Esophagus squamous epithelium (tissue), 5 donors: ENCODE results near the gene DIABLO. TPM values are rescaled to one million over a fixed set of nuclear protein-coding genes. Genes with fewer than 3 reads are reported as not detected.

Source experiments
- DNase-seq: peaks from one replicate; lab custom pipeline; 2025; lab: John Stamatoyannopoulos, UW
- H3K27ac ChIP-seq, 4 donors: fragments of 200-600 bp; sonication (generic); one replicate each; pipeline ENCODE4 v1.5.1; 2016 to 2019; ENCODE audit warnings: mild to moderate bottlenecking in 1 of 4
- H3K27me3 ChIP-seq, 4 donors: fragments of 200-600 bp; sonication (generic); 1 replicate in 3 of 4; 2 replicates in 1 of 4; pipeline versions ENCODE4 v1.5.1 to v1.6.0; 2017 to 2021; ENCODE audit warnings: antibody characterized with exemption in 1 of 4
- H3K36me3 ChIP-seq, 3 donors: fragments of 200-600 bp; sonication (generic); one replicate each; pipeline ENCODE4 v1.5.1; 2016 to 2019
- H3K4me1 ChIP-seq, 3 donors: fragments of 200-600 bp; sonication (generic); one replicate each; pipeline ENCODE4 v1.5.1; 2017 to 2019
- H3K4me3 ChIP-seq, 4 donors: fragments of 200-600 bp; sonication (generic); 1 replicate in 3 of 4; 2 replicates in 1 of 4; pipeline ENCODE4 v1.5.1; 2016 to 2019; ENCODE audit warnings: mild to moderate bottlenecking in 2 of 4, moderate library complexity in 1 of 4
- H3K9me3 ChIP-seq, 3 donors: fragments of 200-600 bp; sonication (generic); one replicate each; pipeline ENCODE4 v1.5.1; 2016 to 2019
- POLR2A ChIP-seq, 4 donors: fragments of 450-650 bp; IDR thresholded peaks; one replicate each; pipeline ENCODE4 v1.6.1; 2017; ENCODE audit warnings: antibody characterized with exemption in 4 of 4, mild to moderate bottlenecking in 4 of 4, moderate library complexity in 3 of 4
- WGBS, 2 donors: methylation state at CpG; one replicate each; pipeline ENCODE4 v1.1.5; 2018; 5-methylcytosine and 5-hydroxymethylcytosine counted together
- intact Hi-C: fragments of 100-400 bp; cut with DNase I; formaldehyde crosslinking; loops from one replicate; pipeline ENCODE4 v1.15.0; 2022
- total RNA-seq, 4 donors: library from RNA; depleted of rRNA; stranded (reverse); fragments of >200 nt; gene quantifications; one replicate each; pipeline ENCODE4 v1.1.0, GENCODE V29; 2016
- TF ChIP-seq, protein P1 (sequence below), 6 experiments: fragments of 450-650 bp in 4 of 6; fragments of 200-600 bp in 2 of 6; sonication (generic) in 2 of 6; IDR thresholded peaks; one replicate each; pipeline ENCODE4 v1.5.1; 2016 to 2019; ENCODE audit warnings: antibody characterized with exemption in 6 of 6, mild to moderate bottlenecking in 4 of 6, moderate library complexity in 4 of 6
- donor health status: DM: yes; HTN: yes; CAD: no.

The DIABLO gene
- total RNA-seq, 4 donors from 2014 or later, result 21.6 to 50.0 (median 41.3) TPM

DNA sequence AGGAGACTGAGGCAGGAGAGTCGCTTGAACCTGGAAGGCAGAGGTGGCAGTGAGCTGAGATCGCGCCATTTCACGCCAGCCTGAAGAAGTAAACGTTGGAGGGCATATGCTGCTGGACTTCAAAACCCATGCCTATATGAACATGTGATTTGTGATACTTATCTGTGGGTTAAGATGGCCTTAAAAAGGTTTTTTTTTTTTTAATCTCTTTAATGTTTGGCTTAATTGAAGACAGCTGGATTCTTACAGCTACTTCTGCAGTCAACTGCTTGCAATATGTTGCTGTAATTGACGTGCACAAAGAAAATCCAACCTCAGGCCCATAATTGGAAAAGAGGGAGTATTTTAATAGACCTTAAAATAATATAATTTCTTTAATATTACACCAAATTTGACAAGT, 23.8 kb downstream of the DIABLO start:
- H3K27me3 ChIP-seq, result peaks cover 0 to 91% (median 2%) of the 10 kb centered on the region in 4 donors
- peaks cover 7 to 35% (median 14%) of the 10 kb centered on the region in 3 donors for H3K4me1 ChIP-seq
- TF ChIP-seq POLR2A (IDR thresholded peaks at IDR 0.05), result no peak
- TF ChIP-seq, protein P1, sequence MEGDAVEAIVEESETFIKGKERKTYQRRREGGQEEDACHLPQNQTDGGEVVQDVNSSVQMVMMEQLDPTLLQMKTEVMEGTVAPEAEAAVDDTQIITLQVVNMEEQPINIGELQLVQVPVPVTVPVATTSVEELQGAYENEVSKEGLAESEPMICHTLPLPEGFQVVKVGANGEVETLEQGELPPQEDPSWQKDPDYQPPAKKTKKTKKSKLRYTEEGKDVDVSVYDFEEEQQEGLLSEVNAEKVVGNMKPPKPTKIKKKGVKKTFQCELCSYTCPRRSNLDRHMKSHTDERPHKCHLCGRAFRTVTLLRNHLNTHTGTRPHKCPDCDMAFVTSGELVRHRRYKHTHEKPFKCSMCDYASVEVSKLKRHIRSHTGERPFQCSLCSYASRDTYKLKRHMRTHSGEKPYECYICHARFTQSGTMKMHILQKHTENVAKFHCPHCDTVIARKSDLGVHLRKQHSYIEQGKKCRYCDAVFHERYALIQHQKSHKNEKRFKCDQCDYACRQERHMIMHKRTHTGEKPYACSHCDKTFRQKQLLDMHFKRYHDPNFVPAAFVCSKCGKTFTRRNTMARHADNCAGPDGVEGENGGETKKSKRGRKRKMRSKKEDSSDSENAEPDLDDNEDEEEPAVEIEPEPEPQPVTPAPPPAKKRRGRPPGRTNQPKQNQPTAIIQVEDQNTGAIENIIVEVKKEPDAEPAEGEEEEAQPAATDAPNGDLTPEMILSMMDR (IDR thresholded peaks at IDR 0.05), result no peak
- no peaks in the 10 kb centered on the region for H3K9me3 ChIP-seq
- intact Hi-C loops, result no loop called here
- H3K36me3 ChIP-seq, result peaks cover 0 to 8% (median 0%) of the 10 kb centered on the region in 3 donors
- no peak overlapping the region for H3K27ac ChIP-seq
- no peak overlapping the region for H3K4me3 ChIP-seq
- 96% methylated on average over 6 of the region's 6 CpGs for WGBS, 2 donors
- no peak for DNase-seq

DNA sequence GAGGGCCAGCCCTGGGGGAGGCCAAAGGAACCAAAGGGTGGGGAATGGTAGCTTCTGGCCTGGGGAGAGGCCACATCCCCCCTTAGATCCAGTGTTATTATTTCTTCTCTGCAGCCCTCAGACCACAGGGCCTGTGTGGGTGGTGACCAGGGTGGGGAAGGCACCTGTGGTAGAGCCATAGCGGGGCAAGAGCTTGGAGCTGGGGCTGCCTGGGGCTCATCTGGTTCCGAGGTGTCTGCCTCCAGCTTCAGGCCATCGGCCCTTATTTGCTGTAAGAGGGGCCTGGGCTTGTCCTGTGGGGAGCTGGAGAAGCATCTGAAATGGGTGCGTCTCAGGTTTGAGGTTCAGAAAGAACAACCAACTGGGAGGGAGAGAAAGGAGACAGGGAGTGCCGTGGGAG, 24.5 kb downstream of the DIABLO start:
- no peak overlapping the region for H3K27ac ChIP-seq
- no peaks in the 10 kb centered on the region for H3K9me3 ChIP-seq
- DNase-seq, result no peak
- H3K4me1 ChIP-seq, result peaks cover 7 to 35% (median 14%) of the 10 kb centered on the region in 3 donors
- WGBS, 2 donors, result 82 to 87% methylated on average over 3 to 4 of the region's 5 CpGs
- peaks cover 0 to 2% (median 0%) of the 10 kb centered on the region in 3 donors for H3K36me3 ChIP-seq
- H3K27me3 ChIP-seq, result peaks cover 0 to 95% (median 2%) of the 10 kb centered on the region in 4 donors
- TF ChIP-seq, protein P1 (IDR thresholded peaks at IDR 0.05), result no peak
- TF ChIP-seq POLR2A (IDR thresholded peaks at IDR 0.05), result no peak
- intact Hi-C loops, result no loop called here
- H3K4me3 ChIP-seq, result no peak overlapping the region

DNA sequence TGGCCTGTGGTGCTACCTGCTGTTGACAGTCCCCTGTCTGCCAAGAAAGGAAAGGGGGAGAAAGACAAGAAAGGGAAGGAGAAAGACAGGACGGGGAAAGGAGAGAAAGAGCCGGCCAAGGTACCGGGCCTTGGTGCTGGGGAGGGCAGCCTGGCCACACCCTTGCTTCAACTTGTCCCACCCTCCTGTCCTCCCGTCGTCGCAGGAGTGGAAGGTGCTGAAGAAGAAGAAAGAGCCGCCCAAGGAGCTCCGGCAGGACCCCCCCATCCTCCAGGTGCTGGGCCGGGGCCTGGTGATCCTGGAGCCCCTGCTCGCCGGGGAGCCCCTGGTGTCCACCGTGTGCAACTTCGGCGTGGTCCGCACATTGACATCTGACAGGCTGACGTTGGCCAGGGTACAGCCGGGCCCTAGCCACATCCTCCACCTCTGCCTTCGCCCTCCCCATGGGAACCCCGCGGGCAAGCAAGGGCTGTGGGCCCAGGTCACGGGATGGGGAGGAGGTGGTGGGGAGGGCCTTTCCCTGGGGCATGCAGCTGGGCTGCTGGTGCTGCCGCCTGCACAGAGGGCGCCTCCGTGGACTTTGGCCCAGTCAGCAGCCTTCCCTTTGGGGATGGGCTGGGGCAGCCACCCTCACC, 25.2 kb downstream of the DIABLO start:
- no peak overlapping the region for H3K27ac ChIP-seq

DNA sequence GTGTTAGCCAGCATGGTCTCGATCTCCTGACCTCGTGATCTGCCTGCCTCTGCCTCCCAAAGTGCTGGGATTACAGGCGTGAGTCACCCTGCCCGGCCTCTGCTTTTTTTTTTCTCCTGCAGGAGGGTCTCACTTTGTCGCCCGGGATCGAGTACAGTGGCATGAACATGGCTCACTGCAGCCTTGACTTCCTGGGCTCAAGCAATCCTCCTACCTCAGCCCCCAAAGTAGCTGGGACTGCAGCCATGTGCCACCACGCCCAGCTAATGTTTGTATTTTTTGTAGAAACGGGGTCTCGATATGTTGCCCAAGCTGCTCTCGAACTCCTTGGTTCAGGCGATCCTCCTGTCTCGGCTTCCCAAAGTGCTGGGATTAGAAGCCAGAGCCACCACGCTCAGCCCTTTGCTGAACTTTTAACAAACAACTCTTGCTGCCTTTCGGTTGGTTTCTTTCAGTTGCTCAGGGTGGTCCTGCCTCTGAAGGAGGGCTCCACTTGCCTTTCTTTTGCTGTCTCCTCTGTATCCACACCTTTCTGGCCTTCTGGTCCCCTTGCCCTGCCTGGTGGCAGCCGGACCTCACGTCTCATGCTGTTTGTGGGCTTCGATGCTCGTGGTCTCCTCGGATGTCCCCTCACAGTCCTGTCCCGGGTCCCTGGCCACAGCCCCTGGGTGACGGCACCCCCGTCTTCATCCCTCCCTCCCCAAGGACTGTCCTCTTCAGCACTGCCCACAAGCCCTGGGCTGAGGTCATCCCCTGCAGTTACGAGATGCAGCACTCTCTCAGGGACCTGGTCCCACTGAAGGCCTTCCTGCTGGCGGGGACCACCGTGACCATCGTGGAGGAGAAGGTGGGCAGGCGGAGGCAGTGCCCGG, 26.1 kb downstream of the DIABLO start:
- peaks cover 0 to 86% (median 2%) of the 10 kb centered on the region in 4 donors for H3K27me3 ChIP-seq

More for the DNA sequence above, 25.2 kb downstream of the DIABLO start:
- 61 to 80% methylated on average over 5 to 8 of the region's 24 CpGs for WGBS, 2 donors
- peaks cover 0 to 90% (median 2%) of the 10 kb centered on the region in 4 donors for H3K27me3 ChIP-seq
- no peaks in the 10 kb centered on the region for H3K36me3 ChIP-seq
- peaks cover 7 to 31% (median 14%) of the 10 kb centered on the region in 3 donors for H3K4me1 ChIP-seq
- TF ChIP-seq, protein P1 (IDR thresholded peaks at IDR 0.05), result no peak
- no peak for TF ChIP-seq POLR2A (IDR thresholded peaks at IDR 0.05)
- no peak overlapping the region for H3K4me3 ChIP-seq
- intact Hi-C loops, result no loop called here
- no peak for DNase-seq
- H3K9me3 ChIP-seq, result no peaks in the 10 kb centered on the region

More for the DNA sequence above, 26.1 kb downstream of the DIABLO start:
- Histone ChIP-seq H3K4me1 (peaks cover 7 to 22% (median 14%) of the 10 kb centered on the region in 3 donors), H3K36me3 (no peaks in the 10 kb centered on the region), H3K4me3 (no peak overlapping the region), H3K9me3 (peaks cover 0 to 7% (median 0%) of the 10 kb centered on the region in 3 donors), H3K27ac (no peak overlapping the region)
- 83 to 86% methylated on average over 25 to 28 of the region's 29 CpGs for WGBS, 2 donors
- TF ChIP-seq POLR2A (IDR thresholded peaks at IDR 0.05), result no peak
- TF ChIP-seq, protein P1 (IDR thresholded peaks at IDR 0.05), result no peak
- DNase-seq, result no peak
- intact Hi-C loops, result no loop called here
